ENCODE measurements around the gene FZD8. TPM values are rescaled to one million over a fixed set of nuclear protein-coding genes. Genes with fewer than 3 reads are reported as not detected.

The FZD8 gene
- total RNA-seq, 1 experiment from 2014 or later = 13.7 TPM

DNA sequence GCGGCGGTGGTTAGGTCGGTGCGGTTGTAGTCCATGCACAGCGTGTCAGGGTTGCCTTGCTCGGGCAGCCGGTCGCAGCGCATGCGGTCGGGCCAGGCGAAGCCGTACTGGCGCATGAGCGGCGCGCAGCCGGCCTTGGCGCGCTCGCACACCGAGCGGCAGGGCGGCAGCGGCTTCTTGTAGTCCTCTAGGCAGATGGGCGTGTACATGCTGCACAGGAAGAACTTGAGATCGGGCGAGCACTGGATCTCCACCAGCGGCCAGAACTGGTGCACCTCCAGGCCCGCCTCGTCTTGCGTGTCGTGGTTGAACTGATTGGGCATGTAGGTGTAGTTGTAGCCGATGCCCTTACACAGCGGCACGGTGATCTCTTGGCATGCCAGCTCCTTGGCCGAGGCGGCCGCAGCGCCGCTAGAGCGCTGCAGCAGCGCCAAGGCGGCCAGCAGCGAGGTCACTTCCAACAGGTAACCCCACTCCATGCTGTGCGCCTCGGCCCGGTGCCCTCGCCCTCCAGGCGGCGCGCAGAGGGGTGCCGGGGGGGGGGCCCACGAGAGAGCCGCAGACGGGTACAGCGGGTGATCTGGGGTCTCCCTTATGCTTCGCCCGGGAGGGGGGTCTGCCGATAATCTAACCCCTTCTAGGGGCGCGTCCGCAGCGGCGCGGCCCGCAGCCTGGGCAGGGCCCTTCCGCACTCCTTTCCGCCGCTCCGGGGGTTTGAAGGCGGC, 983 bp downstream of the FZD8 start (continued):
- TF ChIP-seq, protein P1, sequence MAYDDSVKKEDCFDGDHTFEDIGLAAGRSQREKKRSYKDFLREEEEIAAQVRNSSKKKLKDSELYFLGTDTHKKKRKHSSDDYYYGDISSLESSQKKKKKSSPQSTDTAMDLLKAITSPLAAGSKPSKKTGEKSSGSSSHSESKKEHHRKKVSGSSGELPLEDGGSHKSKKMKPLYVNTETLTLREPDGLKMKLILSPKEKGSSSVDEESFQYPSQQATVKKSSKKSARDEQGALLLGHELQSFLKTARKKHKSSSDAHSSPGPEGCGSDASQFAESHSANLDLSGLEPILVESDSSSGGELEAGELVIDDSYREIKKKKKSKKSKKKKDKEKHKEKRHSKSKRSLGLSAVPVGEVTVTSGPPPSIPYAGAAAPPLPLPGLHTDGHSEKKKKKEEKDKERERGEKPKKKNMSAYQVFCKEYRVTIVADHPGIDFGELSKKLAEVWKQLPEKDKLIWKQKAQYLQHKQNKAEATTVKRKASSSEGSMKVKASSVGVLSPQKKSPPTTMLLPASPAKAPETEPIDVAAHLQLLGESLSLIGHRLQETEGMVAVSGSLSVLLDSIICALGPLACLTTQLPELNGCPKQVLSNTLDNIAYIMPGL (CRISPR knock-in tag; IDR thresholded peaks at IDR 0.05) = peak; percentile 43; the same call in 1 of the 2 replicates
- TF ChIP-seq, protein P2, sequence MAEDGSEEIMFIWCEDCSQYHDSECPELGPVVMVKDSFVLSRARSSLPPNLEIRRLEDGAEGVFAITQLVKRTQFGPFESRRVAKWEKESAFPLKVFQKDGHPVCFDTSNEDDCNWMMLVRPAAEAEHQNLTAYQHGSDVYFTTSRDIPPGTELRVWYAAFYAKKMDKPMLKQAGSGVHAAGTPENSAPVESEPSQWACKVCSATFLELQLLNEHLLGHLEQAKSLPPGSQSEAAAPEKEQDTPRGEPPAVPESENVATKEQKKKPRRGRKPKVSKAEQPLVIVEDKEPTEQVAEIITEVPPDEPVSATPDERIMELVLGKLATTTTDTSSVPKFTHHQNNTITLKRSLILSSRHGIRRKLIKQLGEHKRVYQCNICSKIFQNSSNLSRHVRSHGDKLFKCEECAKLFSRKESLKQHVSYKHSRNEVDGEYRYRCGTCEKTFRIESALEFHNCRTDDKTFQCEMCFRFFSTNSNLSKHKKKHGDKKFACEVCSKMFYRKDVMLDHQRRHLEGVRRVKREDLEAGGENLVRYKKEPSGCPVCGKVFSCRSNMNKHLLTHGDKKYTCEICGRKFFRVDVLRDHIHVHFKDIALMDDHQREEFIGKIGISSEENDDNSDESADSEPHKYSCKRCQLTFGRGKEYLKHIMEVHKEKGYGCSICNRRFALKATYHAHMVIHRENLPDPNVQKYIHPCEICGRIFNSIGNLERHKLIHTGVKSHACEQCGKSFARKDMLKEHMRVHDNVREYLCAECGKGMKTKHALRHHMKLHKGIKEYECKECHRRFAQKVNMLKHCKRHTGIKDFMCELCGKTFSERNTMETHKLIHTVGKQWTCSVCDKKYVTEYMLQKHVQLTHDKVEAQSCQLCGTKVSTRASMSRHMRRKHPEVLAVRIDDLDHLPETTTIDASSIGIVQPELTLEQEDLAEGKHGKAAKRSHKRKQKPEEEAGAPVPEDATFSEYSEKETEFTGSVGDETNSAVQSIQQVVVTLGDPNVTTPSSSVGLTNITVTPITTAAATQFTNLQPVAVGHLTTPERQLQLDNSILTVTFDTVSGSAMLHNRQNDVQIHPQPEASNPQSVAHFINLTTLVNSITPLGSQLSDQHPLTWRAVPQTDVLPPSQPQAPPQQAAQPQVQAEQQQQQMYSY (CRISPR knock-in tag; IDR thresholded peaks at IDR 0.05) = peak; percentile 41; the same call in 1 of the 2 replicates
- TF ChIP-seq ZBTB21 (CRISPR knock-in tag; IDR thresholded peaks at IDR 0.05; ENCODE audit: borderline replicate concordance) (0 out of 2 replicates have a peak, but pooled peaks have one; percentile 35), ZNF232 (CRISPR knock-in tag; IDR thresholded peaks at IDR 0.05) (peak; percentile 83; the same call in 1 of the 2 replicates), FOXK1 (CRISPR knock-in tag; IDR thresholded peaks at IDR 0.05) (peak; percentile 93), IRF1 (CRISPR knock-in tag; IDR thresholded peaks at IDR 0.05) (peak; percentile 86), MAX (CRISPR knock-in tag; IDR thresholded peaks at IDR 0.05) (peak; percentile 90), ZNF512 (CRISPR knock-in tag; IDR thresholded peaks at IDR 0.05; ENCODE audit: borderline replicate concordance) (0 out of 2 replicates have a peak, but pooled peaks have one; percentile 45), ZMAT4 (CRISPR knock-in tag; IDR thresholded peaks at IDR 0.05) (no peak), ESRRA (CRISPR knock-in tag; IDR thresholded peaks at IDR 0.05; ENCODE audit: borderline replicate concordance) (peak; percentile 92; the same call in 1 of the 2 replicates), FOXP4 (CRISPR knock-in tag; IDR thresholded peaks at IDR 0.05) (peak; percentile 98), GTF2I (CRISPR knock-in tag; conservative IDR thresholded peaks at IDR 0.05) (no peak), NFE2L1 (CRISPR knock-in tag; IDR thresholded peaks at IDR 0.05) (peak; percentile 93), E2F4 (CRISPR knock-in tag; IDR thresholded peaks at IDR 0.05; ENCODE audit: borderline replicate concordance, low read depth) (peak; percentile 93), ZNF219 (CRISPR knock-in tag; IDR thresholded peaks at IDR 0.05; ENCODE audit: borderline replicate concordance) (peak; percentile 91), ZNF263 (CRISPR knock-in tag; IDR thresholded peaks at IDR 0.05; ENCODE audit: low read depth) (0 out of 2 replicates have a peak, but pooled peaks have one; percentile 58), MLX (CRISPR knock-in tag; IDR thresholded peaks at IDR 0.05) (no peak)
- TF ChIP-seq, protein P3, sequence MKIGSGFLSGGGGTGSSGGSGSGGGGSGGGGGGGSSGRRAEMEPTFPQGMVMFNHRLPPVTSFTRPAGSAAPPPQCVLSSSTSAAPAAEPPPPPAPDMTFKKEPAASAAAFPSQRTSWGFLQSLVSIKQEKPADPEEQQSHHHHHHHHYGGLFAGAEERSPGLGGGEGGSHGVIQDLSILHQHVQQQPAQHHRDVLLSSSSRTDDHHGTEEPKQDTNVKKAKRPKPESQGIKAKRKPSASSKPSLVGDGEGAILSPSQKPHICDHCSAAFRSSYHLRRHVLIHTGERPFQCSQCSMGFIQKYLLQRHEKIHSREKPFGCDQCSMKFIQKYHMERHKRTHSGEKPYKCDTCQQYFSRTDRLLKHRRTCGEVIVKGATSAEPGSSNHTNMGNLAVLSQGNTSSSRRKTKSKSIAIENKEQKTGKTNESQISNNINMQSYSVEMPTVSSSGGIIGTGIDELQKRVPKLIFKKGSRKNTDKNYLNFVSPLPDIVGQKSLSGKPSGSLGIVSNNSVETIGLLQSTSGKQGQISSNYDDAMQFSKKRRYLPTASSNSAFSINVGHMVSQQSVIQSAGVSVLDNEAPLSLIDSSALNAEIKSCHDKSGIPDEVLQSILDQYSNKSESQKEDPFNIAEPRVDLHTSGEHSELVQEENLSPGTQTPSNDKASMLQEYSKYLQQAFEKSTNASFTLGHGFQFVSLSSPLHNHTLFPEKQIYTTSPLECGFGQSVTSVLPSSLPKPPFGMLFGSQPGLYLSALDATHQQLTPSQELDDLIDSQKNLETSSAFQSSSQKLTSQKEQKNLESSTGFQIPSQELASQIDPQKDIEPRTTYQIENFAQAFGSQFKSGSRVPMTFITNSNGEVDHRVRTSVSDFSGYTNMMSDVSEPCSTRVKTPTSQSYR (CRISPR knock-in tag; IDR thresholded peaks at IDR 0.05) = peak; percentile 92
- TF ChIP-seq, protein P4, sequence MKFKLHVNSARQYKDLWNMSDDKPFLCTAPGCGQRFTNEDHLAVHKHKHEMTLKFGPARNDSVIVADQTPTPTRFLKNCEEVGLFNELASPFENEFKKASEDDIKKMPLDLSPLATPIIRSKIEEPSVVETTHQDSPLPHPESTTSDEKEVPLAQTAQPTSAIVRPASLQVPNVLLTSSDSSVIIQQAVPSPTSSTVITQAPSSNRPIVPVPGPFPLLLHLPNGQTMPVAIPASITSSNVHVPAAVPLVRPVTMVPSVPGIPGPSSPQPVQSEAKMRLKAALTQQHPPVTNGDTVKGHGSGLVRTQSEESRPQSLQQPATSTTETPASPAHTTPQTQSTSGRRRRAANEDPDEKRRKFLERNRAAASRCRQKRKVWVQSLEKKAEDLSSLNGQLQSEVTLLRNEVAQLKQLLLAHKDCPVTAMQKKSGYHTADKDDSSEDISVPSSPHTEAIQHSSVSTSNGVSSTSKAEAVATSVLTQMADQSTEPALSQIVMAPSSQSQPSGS (CRISPR knock-in tag; IDR thresholded peaks at IDR 0.05; ENCODE audit: borderline replicate concordance, low read depth) = peak; percentile 78; the same call in 1 of the 2 replicates

Measured in WTC11 (cell line).